ENCODE measurements around the gene TMEM219.

TMEM219 gene

DNA sequence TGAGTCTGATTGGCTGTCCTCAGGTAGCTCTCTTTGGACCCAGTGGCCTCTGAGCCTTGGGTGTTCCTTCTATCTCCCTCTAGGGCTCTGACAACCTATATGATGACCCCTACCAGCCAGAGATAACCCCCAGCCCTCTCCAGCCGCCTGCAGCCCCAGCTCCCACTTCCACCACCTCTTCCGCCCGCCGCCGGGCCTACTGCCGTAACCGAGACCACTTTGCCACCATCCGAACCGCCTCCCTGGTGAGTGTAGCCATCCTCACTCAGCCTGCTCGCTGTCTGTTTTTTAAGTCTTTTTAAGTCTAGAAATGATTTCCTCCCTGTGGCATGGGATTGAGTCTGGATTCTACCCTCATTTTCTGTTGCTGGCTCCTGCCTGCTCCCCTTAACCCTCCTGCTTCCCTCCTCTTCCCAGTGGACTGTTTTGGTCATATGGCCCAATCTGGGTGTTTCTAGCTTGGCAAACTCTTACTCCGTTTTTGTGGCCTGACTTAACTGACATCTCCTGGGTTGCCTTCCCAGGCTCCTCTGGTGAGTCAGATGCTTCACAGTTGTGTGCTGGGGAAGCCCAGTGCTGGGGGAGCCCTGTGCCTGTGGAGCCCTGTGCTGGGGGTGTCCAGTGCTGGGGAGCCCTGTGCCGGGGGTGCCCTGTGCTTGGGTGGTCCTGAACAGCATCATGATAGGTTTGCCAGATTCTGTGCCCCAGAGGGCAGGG, 21.7 kb downstream of the TMEM219 start:
- DNase-seq = no peak

DNA sequence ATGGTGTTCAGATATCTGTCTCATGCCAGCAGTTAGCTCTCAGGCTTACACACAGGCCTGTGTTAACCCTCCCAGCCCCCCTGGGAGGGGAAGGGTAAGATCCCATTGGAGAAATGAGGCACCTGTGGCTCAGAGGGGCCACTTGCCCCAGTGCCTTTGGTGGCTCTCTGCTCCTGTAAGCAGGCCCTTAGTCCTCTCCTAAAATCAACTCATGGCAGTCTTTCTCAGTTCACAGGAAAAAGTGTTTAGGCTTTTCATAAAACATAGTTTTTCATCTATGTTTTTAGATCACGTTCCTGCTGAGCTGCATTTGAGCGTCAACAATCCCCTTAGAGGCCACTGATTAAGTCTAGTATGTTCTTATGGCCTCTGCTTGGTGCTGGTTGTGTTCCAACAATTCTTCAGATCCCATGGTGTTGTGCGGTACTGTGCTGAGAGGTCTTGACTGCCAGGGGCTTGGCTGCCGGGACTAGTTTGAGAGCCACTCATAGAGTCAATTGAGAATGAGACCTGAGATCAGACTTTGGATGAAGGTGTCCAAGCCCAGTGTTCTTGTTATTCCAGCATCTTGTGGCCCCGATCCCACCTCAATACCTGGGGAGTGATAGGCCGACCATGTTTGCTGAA, 22.4 kb downstream of the TMEM219 start:
- no peak for DNase-seq

DNA sequence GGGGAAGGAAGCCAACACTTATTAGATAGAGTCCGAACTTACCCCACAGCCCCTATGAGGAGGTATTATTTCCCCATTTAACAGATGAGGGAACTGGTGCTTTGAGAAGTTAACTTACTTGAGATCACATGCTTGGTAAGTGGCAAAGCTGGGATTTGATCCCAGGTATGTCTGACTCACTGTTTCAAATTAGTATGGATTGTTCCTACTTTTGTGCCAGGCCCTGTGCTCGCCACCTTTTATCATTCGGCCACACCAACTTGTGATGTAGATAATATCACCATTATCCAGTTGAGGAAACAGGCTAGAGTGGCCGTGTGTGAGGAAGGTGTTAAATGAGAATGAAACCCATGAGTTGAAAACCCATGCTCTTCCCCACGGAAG, 22.9 kb downstream of the TMEM219 start:
- DNase-seq = no peak

DNA sequence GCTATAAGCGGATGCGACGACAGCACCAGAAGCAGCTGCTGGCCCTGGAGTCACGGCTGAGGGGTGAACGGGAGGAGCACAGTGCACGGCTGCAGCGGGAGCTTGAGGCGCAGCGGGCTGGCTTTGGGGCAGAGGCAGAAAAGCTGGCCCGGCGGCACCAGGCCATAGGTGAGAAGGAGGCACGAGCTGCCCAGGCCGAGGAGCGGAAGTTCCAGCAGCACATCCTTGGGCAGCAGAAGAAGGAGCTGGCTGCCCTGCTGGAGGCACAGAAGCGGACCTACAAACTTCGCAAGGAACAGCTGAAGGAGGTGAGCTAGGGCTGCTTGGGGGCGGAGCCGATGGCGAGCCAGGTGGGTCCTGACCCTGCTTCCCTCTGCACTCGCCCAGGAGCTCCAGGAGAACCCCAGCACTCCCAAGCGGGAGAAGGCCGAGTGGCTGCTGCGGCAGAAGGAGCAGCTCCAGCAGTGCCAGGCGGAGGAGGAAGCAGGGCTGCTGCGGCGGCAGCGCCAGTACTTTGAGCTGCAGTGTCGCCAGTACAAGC, 23.5 kb downstream of the TMEM219 start:
- no peak for DNase-seq

DNA sequence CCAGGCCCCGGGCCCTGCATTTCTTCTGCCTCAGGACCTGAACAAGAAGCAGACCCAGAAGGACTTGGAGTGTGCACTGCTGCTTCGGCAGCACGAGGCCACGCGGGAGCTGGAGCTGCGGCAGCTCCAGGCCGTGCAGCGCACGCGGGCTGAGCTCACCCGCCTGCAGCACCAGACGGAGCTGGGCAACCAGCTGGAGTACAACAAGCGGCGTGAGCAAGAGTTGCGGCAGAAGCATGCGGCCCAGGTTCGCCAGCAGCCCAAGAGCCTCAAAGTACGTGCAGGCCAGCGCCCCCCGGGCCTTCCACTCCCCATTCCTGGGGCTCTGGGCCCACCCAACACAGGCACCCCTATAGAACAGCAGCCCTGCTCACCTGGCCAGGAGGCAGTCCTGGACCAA, 24.4 kb downstream of the TMEM219 start:
- no peak for DNase-seq

DNA sequence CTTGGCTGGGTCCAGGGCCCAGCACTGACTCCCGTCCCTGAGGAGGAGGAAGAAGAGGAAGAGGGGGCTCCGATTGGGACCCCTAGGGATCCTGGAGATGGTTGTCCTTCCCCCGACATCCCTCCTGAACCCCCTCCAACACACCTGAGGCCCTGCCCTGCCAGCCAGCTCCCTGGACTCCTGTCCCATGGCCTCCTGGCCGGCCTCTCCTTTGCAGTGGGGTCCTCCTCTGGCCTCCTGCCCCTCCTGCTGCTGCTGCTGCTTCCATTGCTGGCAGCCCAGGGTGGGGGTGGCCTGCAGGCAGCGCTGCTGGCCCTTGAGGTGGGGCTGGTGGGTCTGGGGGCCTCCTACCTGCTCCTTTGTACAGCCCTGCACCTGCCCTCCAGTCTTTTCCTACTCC, 25.1 kb downstream of the TMEM219 start:
- no peak for DNase-seq

DNA sequence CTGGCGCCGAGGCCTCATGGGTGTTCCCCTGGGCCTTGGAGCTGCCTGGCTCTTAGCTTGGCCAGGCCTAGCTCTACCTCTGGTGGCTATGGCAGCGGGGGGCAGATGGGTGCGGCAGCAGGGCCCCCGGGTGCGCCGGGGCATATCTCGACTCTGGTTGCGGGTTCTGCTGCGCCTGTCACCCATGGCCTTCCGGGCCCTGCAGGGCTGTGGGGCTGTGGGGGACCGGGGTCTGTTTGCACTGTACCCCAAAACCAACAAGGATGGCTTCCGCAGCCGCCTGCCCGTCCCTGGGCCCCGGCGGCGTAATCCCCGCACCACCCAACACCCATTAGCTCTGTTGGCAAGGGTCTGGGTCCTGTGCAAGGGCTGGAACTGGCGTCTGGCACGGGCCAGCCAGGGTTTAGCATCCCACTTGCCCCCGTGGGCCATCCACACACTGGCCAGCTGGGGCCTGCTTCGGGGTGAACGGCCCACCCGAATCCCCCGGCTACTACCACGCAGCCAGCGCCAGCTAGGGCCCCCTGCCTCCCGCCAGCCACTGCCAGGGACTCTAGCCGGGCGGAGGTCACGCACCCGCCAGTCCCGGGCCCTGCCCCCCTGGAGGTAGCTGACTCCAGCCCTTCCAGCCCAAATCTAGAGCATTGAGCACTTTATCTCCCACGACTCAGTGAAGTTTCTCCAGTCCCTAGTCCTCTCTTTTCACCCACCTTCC, 25.6 kb downstream of the TMEM219 start:
- DNase-seq = no peak

DNA sequence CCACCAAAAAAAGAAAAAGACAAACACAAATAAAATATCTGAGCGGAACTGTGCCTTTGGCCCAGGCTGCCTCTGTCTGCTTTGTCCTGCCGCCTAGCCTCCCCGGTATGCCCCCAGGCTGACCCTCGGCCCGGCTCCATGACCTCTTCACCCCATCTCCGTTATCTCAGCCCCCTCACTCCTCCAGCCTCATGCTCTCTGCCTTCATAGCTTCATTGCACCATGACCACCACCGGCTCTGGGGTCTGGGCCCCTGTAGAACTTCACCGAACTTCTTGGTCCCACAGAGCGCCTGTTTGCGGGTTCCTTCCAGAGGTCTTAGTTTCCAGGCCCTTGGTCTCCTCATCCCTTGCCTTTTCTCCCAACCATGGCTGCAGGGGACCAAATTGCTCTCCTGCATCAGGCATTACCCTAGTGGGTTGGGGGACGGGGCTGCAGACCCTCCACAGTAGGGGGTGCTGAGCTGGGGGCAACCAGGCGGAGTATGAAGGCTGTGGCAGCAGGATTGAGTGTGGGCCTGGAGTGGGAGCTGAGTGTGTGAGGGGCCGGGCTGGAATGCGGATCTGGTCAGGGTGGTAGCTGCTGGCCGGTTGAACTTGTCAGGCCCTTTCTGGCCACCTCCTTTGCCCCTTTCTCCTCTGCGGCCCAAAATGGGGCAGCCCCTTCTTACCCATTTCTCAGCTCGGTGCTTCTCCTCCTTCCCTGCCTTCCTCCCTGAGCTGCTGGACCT, 26.6 kb downstream of the TMEM219 start:
- DNase-seq = no peak

DNA sequence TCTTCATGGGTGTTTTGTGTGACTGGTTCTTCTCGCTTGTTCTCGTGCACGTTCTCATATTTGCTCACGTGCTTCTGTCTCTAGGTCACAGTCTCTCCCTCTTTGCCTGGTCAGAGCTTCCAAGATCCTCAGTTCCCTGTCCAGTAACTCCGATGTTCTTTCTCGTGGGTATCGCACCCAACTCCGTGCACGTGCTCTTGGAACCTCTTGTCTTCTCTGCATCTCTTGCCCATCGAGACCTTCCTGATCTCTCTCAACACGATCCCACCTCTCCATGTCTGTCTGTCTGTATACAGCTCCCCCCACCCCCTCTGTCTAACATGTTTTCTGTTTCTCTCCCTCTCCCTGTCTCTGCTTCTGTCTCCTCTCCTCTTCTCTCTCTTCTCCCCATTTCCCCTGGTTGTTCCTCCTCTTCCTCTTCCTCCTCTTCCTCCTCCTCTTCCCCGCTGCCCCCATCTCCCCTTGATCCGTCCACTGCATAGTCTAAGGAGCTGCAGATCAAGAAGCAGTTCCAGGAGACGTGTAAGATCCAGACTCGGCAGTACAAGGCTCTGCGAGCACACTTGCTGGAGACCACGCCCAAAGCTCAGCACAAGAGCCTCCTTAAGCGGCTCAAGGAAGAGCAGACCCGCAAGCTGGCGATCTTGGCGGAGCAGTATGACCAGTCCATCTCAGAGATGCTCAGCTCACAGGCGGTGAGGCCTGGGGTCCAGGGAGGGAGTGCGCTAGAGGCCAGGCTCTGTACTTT, 27.4 kb downstream of the TMEM219 start:
- no peak for DNase-seq

DNA sequence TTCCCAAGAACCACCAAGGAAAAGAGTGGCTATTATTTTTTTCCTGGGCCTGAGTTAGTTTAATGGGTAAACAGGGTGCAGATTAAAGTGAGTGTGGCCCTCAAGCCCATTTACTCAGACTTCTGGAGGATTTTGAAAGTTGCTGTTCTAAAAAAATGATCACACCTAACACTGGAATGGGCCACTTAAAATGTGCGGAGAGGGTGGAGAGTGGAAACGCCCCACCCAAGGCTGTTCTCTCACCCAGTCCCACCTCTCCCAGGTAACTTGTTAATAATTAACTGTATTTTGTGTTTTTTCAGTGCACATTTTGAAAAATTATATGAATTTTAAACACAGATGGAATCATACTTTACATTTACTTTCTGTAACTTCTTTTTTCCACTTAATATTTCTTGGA, 28.2 kb downstream of the TMEM219 start:
- DNase-seq = no peak

DNA sequence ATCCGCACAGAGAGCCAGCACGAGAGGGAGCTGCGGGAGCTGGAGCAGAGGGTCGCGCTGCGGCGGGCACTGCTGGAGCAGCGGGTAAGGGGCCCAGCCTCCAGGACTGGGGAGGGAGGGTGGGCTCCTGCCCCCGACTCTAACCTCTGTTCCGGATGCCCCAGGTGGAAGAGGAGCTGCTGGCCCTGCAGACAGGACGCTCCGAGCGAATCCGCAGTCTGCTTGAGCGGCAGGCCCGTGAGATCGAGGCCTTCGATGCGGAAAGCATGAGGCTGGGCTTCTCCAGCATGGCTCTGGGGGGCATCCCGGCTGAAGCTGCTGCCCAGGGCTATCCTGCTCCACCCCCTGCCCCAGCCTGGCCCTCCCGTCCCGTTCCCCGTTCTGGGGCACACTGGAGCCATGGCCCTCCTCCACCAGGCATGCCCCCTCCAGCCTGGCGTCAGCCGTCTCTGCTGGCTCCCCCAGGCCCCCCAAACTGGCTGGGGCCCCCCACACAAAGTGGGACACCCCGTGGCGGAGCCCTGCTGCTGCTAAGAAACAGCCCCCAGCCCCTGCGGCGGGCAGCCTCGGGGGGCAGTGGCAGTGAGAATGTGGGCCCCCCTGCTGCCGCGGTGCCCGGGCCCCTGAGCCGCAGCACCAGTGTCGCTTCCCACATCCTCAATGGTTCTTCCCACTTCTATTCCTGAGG, 29.1 kb downstream of the TMEM219 start:
- DNase-seq = no peak

DNA sequence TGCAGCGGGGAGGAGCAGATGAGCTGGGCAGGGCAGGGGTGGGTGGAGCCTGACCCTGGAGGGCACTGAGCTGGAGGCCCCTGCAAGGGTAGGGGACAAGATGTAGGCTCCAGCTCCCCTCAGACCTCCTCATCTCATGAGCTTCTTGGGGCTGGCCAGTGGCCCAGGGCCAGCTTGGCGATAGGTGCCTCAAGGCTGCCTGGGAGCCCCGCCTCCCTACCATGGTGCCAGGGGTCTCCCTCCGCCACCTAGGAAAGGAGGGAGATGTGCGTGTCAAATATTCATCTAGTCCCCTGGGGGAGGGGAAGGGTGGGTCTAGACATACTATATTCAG, 29.7 kb downstream of the TMEM219 start:
- no peak for DNase-seq

DNA sequence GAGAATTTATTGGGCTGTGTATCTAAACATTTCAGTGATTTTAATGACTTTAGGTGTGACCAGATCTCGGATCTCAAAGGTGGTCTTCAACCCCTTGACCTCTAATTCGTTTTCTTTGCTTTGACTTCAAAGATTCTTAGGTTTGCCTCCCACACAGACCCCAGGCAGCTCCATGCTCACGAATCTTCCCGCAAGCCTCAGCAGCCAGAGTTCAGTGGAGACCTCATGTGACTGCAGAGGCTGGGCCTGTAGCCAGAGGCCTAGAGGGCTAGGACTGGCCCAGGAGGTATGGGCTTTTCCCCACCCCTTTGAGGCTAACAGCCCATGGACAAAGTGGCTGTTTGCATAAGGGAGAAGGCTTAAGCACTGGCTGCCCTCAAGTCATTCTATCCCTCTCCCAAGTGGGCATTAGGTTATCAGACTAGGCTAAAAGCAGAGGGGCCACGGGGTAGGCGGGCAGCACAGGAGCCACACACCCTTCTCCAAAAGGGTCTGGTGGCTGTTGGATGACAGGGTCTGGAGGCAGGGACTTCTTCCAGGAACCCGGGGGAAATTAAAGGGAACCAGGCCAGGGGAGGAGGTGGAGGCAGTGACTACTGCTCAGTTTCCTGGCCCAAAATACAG, 30.6 kb downstream of the TMEM219 start:
- DNase-seq = no peak

DNA sequence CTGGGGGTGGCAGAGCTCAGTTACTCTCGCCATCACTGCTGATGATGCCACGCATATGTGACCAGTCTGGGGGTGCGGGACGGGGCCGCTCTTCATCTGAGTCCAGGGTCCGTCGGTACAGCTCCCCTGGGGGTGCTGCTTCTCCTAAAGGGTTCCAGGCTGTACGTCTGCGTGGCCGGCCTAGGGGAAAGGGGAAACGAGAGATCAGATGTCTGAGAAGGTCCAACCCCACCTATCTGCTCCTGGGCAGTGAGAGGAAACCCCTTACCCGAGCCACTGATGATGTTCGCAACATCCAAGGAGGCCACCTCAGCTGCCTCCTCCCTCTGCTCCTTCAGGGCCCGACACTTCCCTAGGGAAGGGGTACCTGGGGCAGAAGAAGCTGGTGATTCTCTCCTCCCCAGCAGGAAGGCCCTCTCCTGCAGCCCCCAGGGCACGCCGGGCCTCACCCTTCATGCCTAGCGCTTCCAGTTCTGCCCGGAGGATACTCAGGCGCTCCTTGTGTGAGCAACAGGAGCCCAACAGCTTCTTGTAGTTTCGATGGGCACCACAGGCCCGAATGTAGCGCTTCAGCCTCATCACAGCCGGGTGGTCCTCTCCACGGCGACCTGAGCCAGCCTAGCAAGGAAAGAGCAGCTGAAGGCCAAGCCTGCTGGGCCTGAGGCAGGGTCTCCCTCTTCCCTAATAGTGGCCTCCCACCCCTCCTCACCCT, 31.5 kb downstream of the TMEM219 start:
- no peak for DNase-seq

DNA sequence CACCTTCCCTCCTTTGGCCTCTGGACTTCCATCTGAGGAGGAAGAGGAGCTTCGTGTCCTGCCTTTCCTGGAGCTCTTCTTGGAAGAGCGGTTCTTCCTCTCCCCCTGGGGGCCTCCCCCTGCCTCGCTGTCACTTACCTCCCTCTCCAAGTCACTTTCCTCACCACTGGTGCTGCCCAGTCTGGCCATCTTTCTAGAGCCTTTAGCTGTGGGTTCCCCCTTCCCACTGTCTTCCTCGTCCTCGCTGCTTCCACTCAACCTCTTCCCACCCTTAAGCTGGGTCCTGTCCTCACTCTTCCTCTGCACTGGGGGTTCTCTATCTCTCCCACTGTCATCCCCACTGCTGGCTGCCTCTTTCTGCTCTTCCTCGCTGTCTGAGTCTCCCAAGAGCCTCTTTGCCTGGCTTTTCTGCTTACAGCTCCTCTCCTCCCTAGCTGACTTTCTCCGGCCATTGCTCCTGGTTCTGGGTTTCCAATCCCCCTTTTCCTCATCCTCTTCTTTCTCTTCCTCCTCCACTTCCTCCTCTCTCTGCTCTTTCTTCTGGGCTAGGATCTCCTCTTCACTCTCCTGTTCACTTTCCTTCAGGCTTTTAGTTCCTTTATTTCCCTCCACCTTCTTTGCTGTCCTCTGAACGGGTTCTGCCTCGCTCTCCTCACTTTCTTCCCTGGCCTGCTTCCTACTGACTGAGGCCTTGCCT, 32.2 kb downstream of the TMEM219 start:
- no peak for DNase-seq

DNA sequence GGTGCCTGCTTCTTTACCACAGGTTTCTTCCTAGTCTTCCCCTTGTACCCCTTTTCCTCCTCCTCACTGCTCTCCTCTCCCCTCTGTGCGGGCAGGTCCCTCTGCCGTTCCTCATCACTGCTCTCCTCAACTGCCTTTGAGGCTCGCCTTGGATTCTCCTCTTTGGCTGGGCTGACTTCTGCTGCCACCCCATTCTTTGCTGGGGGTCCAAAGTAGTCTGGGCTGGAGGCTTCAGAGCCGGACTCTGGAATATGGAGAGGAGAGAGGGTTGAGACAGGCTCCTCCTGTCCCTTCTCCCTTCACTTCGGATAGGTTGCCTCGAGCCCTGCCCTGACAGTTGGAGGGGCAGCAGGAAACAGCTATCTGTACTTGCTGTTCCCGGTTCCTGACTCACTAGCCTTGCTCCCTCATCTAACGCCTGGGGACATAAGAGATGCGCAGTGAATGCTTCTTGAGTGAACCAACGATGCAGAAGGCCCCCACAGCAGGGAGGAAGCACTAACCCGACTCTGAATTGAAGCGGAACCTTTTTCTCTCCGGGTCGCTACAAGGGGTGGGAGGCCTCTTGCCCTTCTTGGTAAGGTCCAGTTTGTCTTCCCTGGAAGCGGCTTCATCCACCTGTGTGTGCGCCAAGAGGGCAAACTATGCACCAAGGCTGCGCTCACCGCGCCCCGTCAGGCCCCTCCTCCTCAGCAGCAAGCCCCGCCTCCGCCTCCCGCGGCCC, 32.9 kb downstream of the TMEM219 start:
- no peak for DNase-seq

DNA sequence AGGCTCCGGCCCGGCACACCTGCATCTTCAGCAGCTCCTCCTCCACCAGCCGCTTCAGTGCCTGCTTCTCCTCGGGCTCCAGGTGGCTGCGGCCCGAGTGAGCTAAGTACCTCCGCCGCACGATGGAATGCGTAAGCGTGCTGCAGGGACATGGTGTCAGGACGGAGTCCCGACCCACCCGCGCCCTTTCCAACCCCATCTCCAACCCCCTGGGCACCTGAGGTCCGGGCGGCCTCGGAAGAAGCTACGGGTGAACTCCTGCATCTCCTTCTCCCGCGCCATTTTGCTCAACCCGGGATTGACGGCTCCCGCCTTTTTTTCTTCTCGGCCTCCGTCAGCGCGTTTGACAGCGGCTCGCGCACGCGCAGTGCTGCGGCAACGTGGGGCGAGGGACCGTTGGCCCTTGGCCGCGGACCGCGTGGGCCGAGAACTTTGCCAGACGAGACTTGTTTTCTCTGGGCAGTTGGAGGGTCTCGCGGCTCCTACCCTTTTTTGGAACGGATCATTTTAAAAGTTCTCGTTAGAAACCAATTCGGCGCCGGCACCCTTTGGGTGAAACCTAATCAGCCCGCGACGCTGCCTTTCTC, 33.5 kb downstream of the TMEM219 start, which contains the start of gene HIRIP3:
TSS of gene HIRIP3 (minus strand) at position 294 of the 587 bp plus-strand sequence. CDS start at position 282, 12 bp downstream.
- DNase-seq = peak; percentile 82

DNA sequence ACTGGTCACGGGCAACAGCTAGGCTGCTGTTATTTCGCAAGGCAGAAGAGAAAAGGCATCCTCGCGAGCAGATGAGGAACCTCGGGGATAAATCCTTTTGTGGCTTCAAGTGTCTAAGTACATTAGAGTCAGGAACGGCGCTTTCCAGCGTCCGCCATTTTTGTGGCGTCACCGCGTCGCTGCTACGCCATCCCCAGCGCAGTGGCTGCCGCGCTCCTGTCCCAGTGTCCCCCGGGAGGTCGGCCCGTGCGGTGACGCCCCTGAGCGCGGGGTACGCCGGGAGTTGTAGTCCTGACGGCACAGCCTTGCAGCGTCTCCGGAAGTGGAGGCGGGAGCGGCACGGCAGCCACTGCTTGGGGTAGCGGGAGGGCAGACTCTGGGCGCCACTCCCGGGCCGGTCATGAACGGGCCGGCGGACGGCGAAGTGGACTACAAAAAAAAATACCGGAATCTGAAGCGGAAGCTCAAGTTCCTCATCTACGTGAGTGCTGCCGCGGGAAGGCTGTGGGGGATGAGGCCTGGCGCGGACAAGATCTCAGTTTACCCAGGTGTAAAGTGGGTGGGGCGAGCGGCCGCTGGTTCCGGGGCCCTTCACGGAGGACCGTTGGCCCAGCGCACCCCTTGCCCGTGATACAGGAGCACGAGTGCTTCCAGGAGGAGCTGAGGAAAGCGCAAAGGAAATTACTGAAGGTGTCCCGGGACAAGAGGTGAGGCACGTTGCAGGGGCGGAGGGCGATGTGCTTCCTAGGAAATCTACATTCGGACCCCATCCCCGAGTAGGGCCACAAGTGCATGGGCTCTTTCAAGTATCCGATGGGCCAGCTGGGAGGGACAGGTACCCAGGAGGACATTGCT, 34.3 kb downstream of the TMEM219 start, which contains the start of gene INO80E:
TSS of gene INO80E (plus strand) at position 331 of the 855 bp plus-strand sequence. CDS start at position 401, 70 bp downstream.
- DNase-seq = peak; percentile 96
